Colonic mucosa (tissue), 4 donors: ENCODE data around the gene CPAMD8. TPM values are rescaled to one million over a fixed set of nuclear protein-coding genes. Genes with fewer than 3 reads are reported as not detected.

ENCODE experiments used
- DNase-seq: peaks from one replicate; pipeline ENCODE4 v3.0.0-alpha.2; 2020
- H3K27ac ChIP-seq: fragments of 200-600 bp; one replicate; pipeline ENCODE4 v1.8.0; 2021
- H3K27me3 ChIP-seq: fragments of 200-600 bp; one replicate; pipeline ENCODE4 v1.8.0; 2021
- H3K36me3 ChIP-seq: fragments of 200-600 bp; one replicate; pipeline ENCODE4 v1.8.0; 2021
- H3K4me1 ChIP-seq: fragments of 200-600 bp; one replicate; pipeline ENCODE4 v1.8.0; 2021; ENCODE audit warnings: mild to moderate bottlenecking
- H3K4me3 ChIP-seq: fragments of 200-600 bp; one replicate; pipeline ENCODE4 v1.8.0; 2021
- H3K9ac ChIP-seq, 2 donors: one replicate each; pipeline ENCODE4 v1.7.0; 2013; ENCODE audit warnings: control low read depth in 2 of 2, low read depth in 2 of 2, low read length in 2 of 2
- H3K9me3 ChIP-seq: fragments of 200-600 bp; one replicate; pipeline ENCODE4 v1.8.0; 2021
- CTCF ChIP-seq: fragments of 200-600 bp; IDR thresholded peaks from one replicate; pipeline ENCODE4 v1.8.0; 2022; ENCODE audit warnings: antibody characterized with exemption, mild to moderate bottlenecking
- intact Hi-C: fragments of 100-400 bp; cut with DNase I; formaldehyde crosslinking; loops from one replicate; pipeline ENCODE4 v1.14.1; 2022
- total RNA-seq, 2 donors: library from RNA; stranded (reverse); fragmentation: NEBNext Ultra II Directional in 1 of 2; extraction: Animal tissue kit (Norgen Biotek cat#: 25700) in 1 of 2; gene quantifications; one replicate each; pipeline ENCODE4 v1.2.1, GENCODE V29; 2021
- donor health status: healthy.
- donor health status: DM: no; HTN: no; CAD: no.
- donor health status: DM: no; HTN: no; CAD: no.

CPAMD8 gene
- total RNA-seq, 2 donors from 2014 or later, result 1.8 to 3.5 TPM

DNA sequence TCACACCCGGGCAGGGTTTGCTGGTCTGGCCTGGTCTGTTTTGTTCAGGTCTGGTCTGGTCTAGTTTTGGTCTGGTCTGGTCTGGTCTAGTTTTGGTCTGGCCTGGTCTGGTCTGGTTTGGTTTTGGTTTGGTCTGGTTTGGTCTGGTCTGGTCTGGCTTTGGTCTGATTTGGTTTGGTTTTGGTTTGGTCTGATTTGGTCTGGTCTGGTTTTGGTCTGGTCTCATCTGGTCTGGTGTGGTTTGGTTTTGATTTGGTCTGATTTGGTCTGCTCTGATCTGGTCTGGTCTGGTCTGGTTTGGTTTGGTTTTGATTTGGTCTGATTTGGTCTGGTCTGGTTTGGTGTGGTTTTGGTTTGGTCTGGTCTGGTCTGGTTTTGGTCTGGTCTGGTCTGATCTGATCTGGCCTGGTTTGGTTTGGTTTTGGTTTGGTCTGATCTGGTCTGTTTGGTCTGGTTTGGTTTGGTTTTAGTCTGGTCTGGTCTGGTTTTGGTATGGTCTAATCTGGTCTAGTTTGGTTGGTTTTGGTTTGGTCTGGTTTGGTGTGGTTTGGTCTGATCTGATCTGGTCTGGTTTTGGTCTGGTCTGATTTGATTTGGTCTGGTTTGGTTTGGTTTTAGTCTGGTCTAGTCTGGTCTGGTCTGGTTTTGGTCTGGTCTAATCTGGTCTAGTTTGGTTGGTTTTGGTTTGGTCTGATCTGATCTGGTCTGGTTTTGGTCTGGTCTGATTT lies 152.2 kb downstream of the CPAMD8 start:
- no peaks in the 10 kb centered on the region for H3K27me3 ChIP-seq
- H3K9me3 ChIP-seq, result no peaks in the 10 kb centered on the region
- intact Hi-C loops, result no loop called here
- TF ChIP-seq CTCF, result no peak
- H3K27ac ChIP-seq, result no peak overlapping the region
- no peak overlapping the region for H3K9ac ChIP-seq
- H3K4me1 ChIP-seq, result no peaks in the 10 kb centered on the region
- no peak for DNase-seq
- no peak overlapping the region for H3K4me3 ChIP-seq
- peaks cover 8% of the 10 kb centered on the region for H3K36me3 ChIP-seq

GRCh38 chr19:16873594-16873993 lies 153.0 kb downstream of the CPAMD8 start:
- no peaks in the 10 kb centered on the region for H3K4me1 ChIP-seq
- H3K9me3 ChIP-seq, result no peaks in the 10 kb centered on the region
- no peak overlapping the region for H3K4me3 ChIP-seq
- H3K9ac ChIP-seq, result no peak overlapping the region
- no peak for DNase-seq
- no peak for TF ChIP-seq CTCF
- peaks cover 5% of the 10 kb centered on the region for H3K36me3 ChIP-seq
- intact Hi-C loops, result no loop called here
- H3K27me3 ChIP-seq, result no peaks in the 10 kb centered on the region
- no peak overlapping the region for H3K27ac ChIP-seq

DNA sequence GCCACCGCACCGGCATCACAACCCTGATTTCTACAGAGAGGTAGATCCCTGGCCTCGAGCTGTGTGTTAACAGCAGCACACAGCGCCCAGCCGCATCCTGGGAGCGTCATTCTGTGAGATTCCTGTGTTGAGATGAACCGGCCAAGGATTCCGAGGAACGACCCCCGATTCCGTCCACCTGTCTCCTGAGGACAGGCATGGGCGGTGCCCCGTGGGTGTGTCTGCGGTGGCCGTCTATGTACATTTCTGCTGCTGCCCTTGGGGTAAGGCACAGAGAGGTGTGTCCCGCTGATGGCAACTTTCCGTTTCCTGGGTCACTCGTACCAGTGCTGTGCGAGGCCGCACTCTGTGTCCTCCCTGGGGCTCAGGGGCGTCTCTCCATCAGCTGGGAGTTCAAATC lies 153.9 kb downstream of the CPAMD8 start:
- intact Hi-C loops, result no loop called here
- no peak overlapping the region for H3K4me3 ChIP-seq
- no peaks in the 10 kb centered on the region for H3K27me3 ChIP-seq
- no peak for TF ChIP-seq CTCF
- no peak overlapping the region for H3K9ac ChIP-seq
- H3K27ac ChIP-seq, result no peak overlapping the region
- no peaks in the 10 kb centered on the region for H3K9me3 ChIP-seq
- H3K4me1 ChIP-seq, result no peaks in the 10 kb centered on the region
- H3K36me3 ChIP-seq, result peaks cover 1% of the 10 kb centered on the region
- no peak for DNase-seq

GRCh38 chr19:16871871-16872270 lies 154.7 kb downstream of the CPAMD8 start:
- peak; percentile 52 for DNase-seq
- intact Hi-C loops, result no loop called here
- Histone ChIP-seq H3K9me3 (no peaks in the 10 kb centered on the region), H3K4me1 (no peaks in the 10 kb centered on the region), H3K4me3 (no peak overlapping the region), H3K27ac (peak overlapping the region; percentile 41), H3K36me3 (peaks cover 9% of the 10 kb centered on the region), H3K9ac (no peak overlapping the region), H3K27me3 (no peaks in the 10 kb centered on the region)
- TF ChIP-seq CTCF, result no peak

- Histone ChIP-seq H3K9me3 (no peaks in the 10 kb centered on the region), H3K36me3 (peaks cover 9% of the 10 kb centered on the region), H3K27ac (no peak overlapping the region), H3K4me3 (no peak overlapping the region), H3K27me3 (no peaks in the 10 kb centered on the region), H3K4me1 (no peaks in the 10 kb centered on the region), H3K9ac (no peak overlapping the region)
- DNase-seq, result no peak
- no peak for TF ChIP-seq CTCF
- intact Hi-C loops, result no loop called here
These were observed 157.2 kb downstream of the CPAMD8 start for GRCh38 chr19:16869331-16869972.
